Gastroesophageal sphincter (tissue), 4 donors: ENCODE results near the gene PDXP. TPM values are rescaled to one million over a fixed set of nuclear protein-coding genes. Genes with fewer than 3 reads are reported as not detected.

Source experiments
- ATAC-seq: fragments of 150-250 bp; one replicate; pipeline ENCODE4 v1.9.1; 2016; ENCODE audit warnings: mild to moderate bottlenecking, moderate library complexity
- H3K27ac ChIP-seq, 4 donors: fragments of 200-600 bp; sonication (generic) in 3 of 4; 1 replicate in 3 of 4; 2 replicates in 1 of 4; pipeline ENCODE4 v1.5.1; 2016 to 2019
- H3K27me3 ChIP-seq: fragments of 200-600 bp; sonication (generic); one replicate; pipeline ENCODE4 v1.5.1; 2019
- H3K36me3 ChIP-seq, 2 donors: fragments of 200-600 bp; sonication (generic); one replicate each; pipeline ENCODE4 v1.5.1; 2019; ENCODE audit warnings: control low read depth in 1 of 2
- H3K4me1 ChIP-seq, 3 donors: fragments of 200-600 bp; sonication (generic); 1 replicate in 2 of 3; 2 replicates in 1 of 3; pipeline ENCODE4 v1.5.1; 2016 to 2019; ENCODE audit warnings: control low read depth in 2 of 3
- H3K4me3 ChIP-seq, 2 donors: fragments of 200-600 bp; sonication (generic); one replicate each; pipeline ENCODE4 v1.5.1; 2019; ENCODE audit warnings: mild to moderate bottlenecking in 1 of 2, moderate library complexity in 1 of 2
- H3K9me3 ChIP-seq, 3 donors: fragments of 200-600 bp; sonication (generic); one replicate each; pipeline ENCODE4 v1.5.1; 2017 to 2019; ENCODE audit warnings: control low read depth in 2 of 3
- CTCF ChIP-seq, 4 experiments: fragments of 200-600 bp in 2 of 4; fragments of 450-650 bp in 2 of 4; sonication (generic) in 1 of 4; IDR thresholded peaks; one replicate each; pipeline ENCODE4 v1.5.1; 2017 to 2019; ENCODE audit warnings: antibody characterized with exemption in 4 of 4, mild to moderate bottlenecking in 2 of 4, moderate library complexity in 2 of 4
- EP300 ChIP-seq: sonication (generic); formaldehyde crosslinking; IDR thresholded peaks from one replicate; pipeline ENCODE4 v1.6.1; 2017; ENCODE audit warnings: antibody characterized with exemption, mild to moderate bottlenecking
- POLR2A ChIP-seq, 2 donors: fragments of 450-650 bp; IDR thresholded peaks; one replicate each; pipeline ENCODE4 v1.6.1; 2017; ENCODE audit warnings: antibody characterized with exemption in 2 of 2, mild to moderate bottlenecking in 2 of 2, moderate library complexity in 1 of 2
- POLR2AphosphoS5 ChIP-seq: sonication (generic); formaldehyde crosslinking; IDR thresholded peaks from one replicate; pipeline ENCODE4 v1.6.1; 2017; ENCODE audit warnings: antibody characterized with exemption
- WGBS, 2 donors: methylation state at CpG; one replicate each; pipeline ENCODE4 v1.1.5; 2018; ENCODE audit warnings: low coverage in 1 of 2; 5-methylcytosine and 5-hydroxymethylcytosine counted together
- total RNA-seq, 4 donors: library from RNA; depleted of rRNA; stranded (reverse); fragments of >200 nt; gene quantifications; one replicate each; pipeline ENCODE4 v1.1.0, GENCODE V29; 2016

The PDXP gene
- total RNA-seq, 4 donors from 2014 or later: 9.2 to 19.3 (median 17.2) TPM

- peaks cover 0 to 74% (median 38%) of the 10 kb centered on the region in 3 donors for H3K4me1 ChIP-seq
- no peaks in the 10 kb centered on the region for H3K9me3 ChIP-seq
- ATAC-seq: no peak
- H3K36me3 ChIP-seq: no peaks in the 10 kb centered on the region
- TF ChIP-seq POLR2AphosphoS5 (no peak), CTCF (IDR thresholded peaks at IDR 0.05) (no peak)
- 53 to 73% methylated on average over 3 of the region's 11 CpGs for WGBS, 2 donors
- H3K27me3 ChIP-seq: peaks cover 37% of the 10 kb centered on the region
- peak overlapping the region in 1 of 2 donors; percentile 58 for H3K4me3 ChIP-seq
- peak overlapping the region in 2 of 4 donors; percentile 38 to 68 for H3K27ac ChIP-seq
These were observed 20.0 kb upstream of the PDXP start for GRCh38 chr22:37638391-37639069.

GRCh38 chr22:37639070-37639760, 19.3 kb upstream of the PDXP start, which contains the start of gene SH3BP1:
Gene SH3BP1, plus strand, starts transcription at chr22:37639669. Its CDS starts 119 bp downstream, at chr22:37639788.
- Histone ChIP-seq H3K27ac (peak within 1 kb of the TSS in 3 of 4 donors; percentile 38 to 68 (median 45)), H3K27me3 (peaks cover 37% of the 10 kb centered on the region), H3K9me3 (no peaks in the 10 kb centered on the region), H3K36me3 (no peaks in the 10 kb centered on the region), H3K4me3 (peak within 1 kb of the TSS; percentile 20 to 58), H3K4me1 (peaks cover 0 to 70% (median 33%) of the 10 kb centered on the region in 3 donors)
- TF ChIP-seq POLR2A (IDR thresholded peaks at IDR 0.05) (no peak), CTCF (IDR thresholded peaks at IDR 0.05) (no peak), POLR2AphosphoS5 (no peak), EP300 (no peak)
- ATAC-seq: peak; percentile 29
- no CpG with 5 or more reads among the region's 57 CpGs for WGBS, 2 donors

- WGBS, 2 donors: 0% methylated on average over 2 to 5 of the region's 27 CpGs
- H3K4me1 ChIP-seq: peaks cover 0 to 62% (median 26%) of the 10 kb centered on the region in 3 donors
- H3K27ac ChIP-seq: peak overlapping the region in 3 of 4 donors; percentile 38 to 68 (median 45)
- H3K4me3 ChIP-seq: peak overlapping the region; percentile 20 to 58
- H3K9me3 ChIP-seq: no peaks in the 10 kb centered on the region
- TF ChIP-seq POLR2AphosphoS5 (no peak), CTCF (IDR thresholded peaks at IDR 0.05) (no peak), EP300 (no peak), POLR2A (IDR thresholded peaks at IDR 0.05) (no peak)
- ATAC-seq: no peak
- peaks cover 0 to 3% of the 10 kb centered on the region in 2 donors for H3K36me3 ChIP-seq
- H3K27me3 ChIP-seq: peaks cover 37% of the 10 kb centered on the region
These were observed 18.5 kb upstream of the PDXP start for GRCh38 chr22:37639771-37640590.

GRCh38 chr22:37640591-37641560, 17.6 kb upstream of the PDXP start:
- no peaks in the 10 kb centered on the region for H3K9me3 ChIP-seq
- TF ChIP-seq CTCF (IDR thresholded peaks at IDR 0.05) (no peak), POLR2AphosphoS5 (no peak), EP300 (no peak), POLR2A (IDR thresholded peaks at IDR 0.05) (no peak)
- 100% methylated on average over 1 of the region's 24 CpGs; no CpG with 5 or more reads in 1 of the 2 donors for WGBS, 2 donors
- ATAC-seq: no peak
- H3K4me3 ChIP-seq: peak overlapping the region in 1 of 2 donors; percentile 58
- H3K27ac ChIP-seq: peak overlapping the region in 3 of 4 donors; percentile 38 to 68 (median 45)
- peaks cover 0 to 58% (median 22%) of the 10 kb centered on the region in 3 donors for H3K4me1 ChIP-seq
- peaks cover 37% of the 10 kb centered on the region for H3K27me3 ChIP-seq
- H3K36me3 ChIP-seq: peaks cover 0 to 11% of the 10 kb centered on the region in 2 donors
